Measurements from ENCODE around the gene ZNF708.
"Not testable (repeated sequence)": the region's sequence is repeated elsewhere in the genome, so short reads cannot be mapped to it uniquely, and the experiment has no call there.

ZNF708 gene

DNA sequence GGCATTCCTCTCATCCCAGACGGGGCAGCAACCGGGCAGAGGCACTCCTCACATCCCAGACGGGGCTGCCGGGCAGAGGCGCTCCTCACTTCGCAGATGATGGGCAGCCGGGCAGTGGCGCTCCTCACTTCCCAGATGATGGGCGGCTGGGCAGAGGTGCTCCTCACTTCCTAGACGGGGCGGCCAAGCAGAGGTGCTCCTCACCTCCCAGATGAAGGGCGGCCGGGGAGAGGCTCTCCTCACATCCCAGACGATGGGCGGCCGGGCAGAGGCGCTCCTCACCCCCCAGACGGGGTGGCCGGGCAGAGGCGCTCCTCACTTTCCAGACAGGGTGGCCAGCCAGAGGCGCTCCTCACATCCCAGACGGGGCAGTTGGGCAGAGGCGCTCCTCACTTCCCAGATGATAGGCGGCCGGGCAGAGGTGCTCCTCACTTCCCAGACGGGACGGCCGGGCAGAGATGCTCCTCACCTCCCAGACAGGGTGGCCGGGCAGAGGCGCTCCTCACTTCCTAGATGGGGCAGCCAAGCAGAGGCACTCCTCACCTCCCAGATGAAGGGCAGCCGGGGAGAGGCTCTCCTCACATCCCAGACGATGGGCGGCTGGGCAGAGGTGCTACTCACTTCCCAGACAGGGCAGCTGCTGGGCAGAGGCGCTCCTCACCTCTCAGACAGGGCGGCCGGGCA, 68.9 kb downstream of the ZNF708 start:
- no peak for DNase-seq (ENCODE audit: low read depth in 2 of 3, low spot score in 1 of 3)

DNA sequence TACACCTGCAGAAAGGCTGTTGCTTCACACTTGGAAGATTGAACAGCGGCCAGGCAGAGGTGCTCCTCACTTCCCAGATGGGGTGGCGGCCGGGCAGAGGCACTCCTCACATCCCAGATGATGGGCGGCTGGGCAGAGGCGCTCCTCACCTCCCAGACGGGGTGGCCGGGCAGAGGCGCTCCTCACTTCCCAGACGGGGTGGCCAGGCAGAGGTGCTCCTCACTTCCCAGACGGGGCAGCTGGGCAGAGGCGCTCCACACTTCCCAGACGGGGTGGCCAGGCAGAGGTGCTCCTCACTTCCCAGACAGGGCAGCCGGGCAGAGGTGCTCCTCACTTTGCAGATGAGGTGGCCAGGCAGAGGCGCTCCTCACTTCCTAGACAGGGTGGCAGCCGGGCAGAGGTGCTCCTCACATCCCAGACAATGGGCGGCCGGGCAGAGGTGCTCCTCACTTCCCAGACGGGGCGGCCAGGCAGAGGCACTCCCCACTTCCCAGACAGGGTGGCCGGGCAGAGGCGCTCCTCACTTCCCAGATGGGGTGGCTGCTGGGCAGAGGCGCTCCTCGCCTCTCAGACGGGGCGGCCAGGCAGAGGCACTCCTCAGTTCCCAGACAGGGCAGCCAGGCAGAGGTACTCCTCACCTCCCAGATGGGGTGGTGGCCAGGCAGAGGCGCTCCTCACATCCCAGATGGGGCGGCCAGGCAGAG, 69.6 kb downstream of the ZNF708 start:
- not testable (repeated sequence) for DNase-seq (ENCODE audit: low read depth in 2 of 3, low spot score in 1 of 3)

DNA sequence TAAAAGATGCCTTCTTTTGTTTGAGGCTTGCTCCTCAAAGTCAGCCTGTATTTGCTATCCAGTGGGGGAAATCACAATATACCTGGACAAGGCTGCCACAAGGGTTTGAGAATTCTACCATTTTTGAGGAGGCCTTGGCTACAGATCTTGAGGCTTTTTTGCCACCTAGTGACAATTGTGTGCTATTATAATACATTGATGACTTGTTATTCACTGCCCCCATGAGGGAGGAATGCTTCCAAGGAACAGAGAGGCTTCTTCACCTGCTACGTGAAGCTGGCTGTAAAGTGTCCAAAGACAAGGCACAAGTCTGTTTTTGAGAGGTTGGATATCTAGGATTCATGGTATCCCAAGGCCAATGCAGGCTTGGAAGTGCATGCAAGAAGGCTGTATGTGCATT, 72.5 kb downstream of the ZNF708 start:
- DNase-seq (ENCODE audit: low read depth in 2 of 3, low spot score in 1 of 3): no peak
